GM10847 (cell line): ENCODE measurements around the gene TMEM185B.
A peak's percentile ranks its signal among the peaks of the same experiment; 100 is the strongest.

Source experiments
- POLR2A ChIP-seq: IDR thresholded peaks from 2 replicates; pipeline ENCODE4 v1.6.1; 2011; ENCODE audit not compliant: insufficient read length; ENCODE audit errors: extremely low read depth

The TMEM185B gene

DNA sequence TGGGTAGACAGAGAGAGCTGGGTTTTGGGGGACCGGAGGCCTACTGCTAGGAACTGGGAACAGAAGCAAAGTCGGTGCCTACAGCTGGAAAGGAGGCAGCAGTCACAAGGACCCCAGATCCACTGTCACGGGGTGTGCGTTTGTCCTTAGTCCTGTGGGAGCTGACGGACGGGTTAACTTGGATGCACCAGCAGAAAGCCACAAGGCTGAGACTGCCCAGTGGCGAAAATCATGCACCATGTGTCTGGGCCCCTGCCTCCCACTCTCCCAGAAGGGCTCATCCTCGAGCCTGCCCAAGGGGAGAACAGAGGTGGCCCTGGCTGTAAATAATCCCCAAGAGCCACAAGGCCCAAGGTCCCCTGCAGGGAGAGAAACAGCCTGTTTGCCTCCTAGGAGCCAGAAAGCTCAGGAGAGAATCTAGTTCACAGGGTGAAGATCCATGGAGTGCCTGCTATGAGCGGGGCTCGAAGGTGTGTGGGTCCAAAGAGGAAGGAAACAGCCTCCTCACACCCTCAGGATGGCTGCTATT lies 17.8 kb upstream of the TMEM185B start:
- no peak for TF ChIP-seq POLR2A

DNA sequence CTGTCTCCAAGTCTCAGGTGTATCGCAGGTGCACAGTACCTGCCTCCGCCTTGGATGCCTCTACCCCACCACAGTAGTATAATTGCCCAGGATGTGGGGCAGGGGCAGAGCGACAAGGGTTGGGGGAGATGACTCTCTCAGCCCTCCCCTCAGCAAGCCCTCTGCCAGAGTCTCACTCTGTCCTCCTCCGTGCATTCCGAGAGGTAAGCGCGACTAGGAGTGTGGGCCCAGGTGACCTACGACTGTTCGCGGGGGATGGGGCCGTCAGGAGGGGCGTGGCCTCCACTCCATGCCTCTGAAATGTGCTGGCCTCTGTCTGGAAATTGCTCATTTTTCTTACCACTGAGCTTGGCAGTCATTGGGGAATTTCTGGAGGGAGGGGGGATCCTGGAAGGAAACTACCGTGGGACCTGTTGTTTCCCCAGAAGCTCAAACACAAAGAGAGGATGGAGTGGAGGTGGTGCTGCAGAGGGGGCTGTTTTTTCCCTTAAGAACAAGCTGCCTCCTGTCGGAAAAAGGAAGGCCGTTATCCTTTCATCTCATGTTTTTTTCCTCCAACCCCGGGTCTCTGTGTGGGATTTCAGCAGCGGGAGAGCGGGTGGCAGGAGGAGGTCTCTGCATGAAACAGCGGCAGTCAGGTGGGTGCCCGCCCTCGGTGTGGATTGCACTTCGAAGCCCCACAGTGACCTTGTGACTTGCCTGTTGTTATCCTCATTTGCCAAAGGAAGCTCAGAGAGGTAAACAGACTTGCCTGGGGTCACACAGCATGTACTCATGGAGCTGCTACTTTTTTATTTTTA lies 16.5 kb upstream of the TMEM185B start:
- TF ChIP-seq POLR2A: no peak

- no peak for TF ChIP-seq POLR2A
These were observed 15.7 kb upstream of the TMEM185B start for GRCh38 chr2:120238728-120239487.

DNA sequence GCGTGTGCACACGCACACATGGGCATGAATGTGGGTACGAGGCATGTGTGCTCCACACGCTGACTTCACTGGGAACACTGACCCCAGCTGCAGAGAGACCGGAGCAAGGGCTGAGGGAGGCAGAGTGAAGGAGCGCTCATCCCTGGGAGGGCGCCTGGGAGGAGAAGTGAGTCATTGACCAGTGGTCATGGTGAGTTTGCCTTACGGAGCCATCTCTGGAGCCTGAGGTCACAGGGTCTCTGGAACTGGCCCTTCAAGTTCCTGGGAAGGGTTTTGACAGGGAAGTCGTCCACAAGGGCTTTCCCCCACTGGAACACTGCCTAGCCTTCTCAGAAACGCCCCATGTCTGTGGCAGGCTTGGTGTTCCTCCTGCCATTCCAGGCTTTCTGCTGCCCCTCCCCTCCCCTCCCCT lies 14.3 kb upstream of the TMEM185B start:
- TF ChIP-seq POLR2A: no peak

DNA sequence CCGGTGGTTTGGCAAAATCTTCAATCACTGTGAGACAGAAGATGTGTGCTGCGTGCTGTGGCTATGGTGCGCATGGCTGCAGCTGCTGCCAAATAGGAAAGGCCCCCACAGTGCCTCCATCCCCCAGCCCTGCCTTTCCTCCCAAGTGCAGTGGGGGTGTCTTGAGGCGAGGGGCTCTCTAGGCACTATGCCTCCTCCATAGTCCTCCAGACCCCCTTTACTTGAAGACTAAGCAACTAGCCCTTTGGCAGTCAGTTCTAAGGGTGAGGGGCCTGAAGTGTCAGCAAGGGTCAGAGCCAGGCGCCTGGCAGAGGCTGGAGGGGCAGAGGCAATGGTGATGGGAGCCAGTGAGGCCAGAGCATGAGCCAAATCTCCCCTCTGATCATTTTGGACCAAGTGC lies 13.6 kb upstream of the TMEM185B start:
- TF ChIP-seq POLR2A: no peak

DNA sequence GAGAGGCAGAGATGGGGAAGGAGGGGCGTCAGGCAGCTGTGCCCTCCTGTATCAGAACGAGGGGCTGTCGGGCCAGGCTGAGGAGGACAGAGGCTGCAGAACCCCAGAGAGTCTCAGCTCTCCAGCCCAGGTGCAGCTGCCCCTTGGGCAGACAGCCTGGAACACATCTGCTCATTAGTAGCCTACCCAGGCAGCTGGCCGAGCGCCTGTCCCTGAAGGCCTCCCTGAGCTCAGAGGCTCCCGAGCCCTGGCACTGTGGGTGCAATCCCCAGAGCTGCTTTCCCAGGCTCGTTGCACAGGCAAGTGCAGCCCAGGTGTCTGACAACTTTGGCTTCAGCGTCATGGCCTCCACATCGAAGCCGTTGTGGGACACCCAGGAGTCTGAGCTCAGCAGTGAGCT lies 13.1 kb upstream of the TMEM185B start:
- TF ChIP-seq POLR2A: no peak

DNA sequence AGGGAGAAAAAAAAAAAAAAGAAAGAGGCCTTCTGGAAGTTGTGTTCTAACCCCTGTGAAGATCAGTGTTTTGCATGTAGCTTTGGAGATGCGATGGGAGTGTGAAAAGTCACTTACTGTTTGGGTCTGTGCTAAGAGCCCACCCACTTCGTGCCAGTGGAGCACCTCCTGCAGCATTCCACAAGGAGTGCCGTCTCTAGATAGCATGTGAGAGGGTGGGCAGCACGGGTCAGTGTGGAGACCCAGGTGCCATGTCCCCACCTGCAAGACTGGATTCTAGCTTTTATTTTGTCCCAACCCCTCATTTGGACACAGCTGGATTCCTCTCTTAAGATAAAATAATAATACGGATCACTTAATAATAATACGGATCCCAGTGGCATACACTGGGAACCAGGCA lies 12.5 kb upstream of the TMEM185B start:
- no peak for TF ChIP-seq POLR2A

DNA sequence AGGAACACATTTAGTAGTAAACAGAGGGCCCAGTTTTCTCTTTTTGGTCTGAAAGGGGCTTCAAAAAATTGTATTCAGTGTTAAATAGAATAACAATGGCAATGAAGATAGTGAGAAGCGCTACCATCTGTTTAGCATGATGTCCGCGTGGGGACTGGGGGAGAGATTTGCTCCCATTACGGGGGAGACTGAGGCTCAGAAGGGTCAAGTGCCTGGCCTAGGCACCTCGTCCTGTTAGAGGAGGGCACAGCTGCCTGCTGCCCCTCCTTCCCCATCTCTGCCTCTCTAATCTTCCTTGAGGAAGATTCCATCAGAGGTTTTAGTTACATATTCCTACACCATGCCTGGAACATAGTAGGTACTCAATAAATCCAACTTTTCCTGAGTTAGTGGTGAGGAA lies 10.1 kb upstream of the TMEM185B start:
- no peak for TF ChIP-seq POLR2A

GRCh38 chr2:120231974-120232635 lies 8.9 kb upstream of the TMEM185B start:
- peak; percentile 46 for TF ChIP-seq POLR2A

- TF ChIP-seq POLR2A: no peak
These were observed 8.4 kb upstream of the TMEM185B start for GRCh38 chr2:120231564-120231973.

- no peak for TF ChIP-seq POLR2A
These were observed 7.6 kb upstream of the TMEM185B start for GRCh38 chr2:120230515-120231471.

- no peak for TF ChIP-seq POLR2A
These were observed 6.1 kb upstream of the TMEM185B start for GRCh38 chr2:120229341-120229740.

- TF ChIP-seq POLR2A: no peak
These were observed 5.3 kb upstream of the TMEM185B start for GRCh38 chr2:120228503-120228902.
